Stimulated activated CD4-positive, alpha-beta T cell treated with anti-CD3 and anti-CD28 coated beads, Interleukin-15, amount 100 ng/mL, for 48 hours (primary cell): ENCODE measurements around the gene SLC26A1.

Experiments used
- DNase-seq, 2 donors: peaks; one replicate each; pipeline ENCODE4 v3.0.0-alpha.2; 2020; ENCODE audit warnings: low read depth in 2 of 2

Gene SLC26A1

DNA sequence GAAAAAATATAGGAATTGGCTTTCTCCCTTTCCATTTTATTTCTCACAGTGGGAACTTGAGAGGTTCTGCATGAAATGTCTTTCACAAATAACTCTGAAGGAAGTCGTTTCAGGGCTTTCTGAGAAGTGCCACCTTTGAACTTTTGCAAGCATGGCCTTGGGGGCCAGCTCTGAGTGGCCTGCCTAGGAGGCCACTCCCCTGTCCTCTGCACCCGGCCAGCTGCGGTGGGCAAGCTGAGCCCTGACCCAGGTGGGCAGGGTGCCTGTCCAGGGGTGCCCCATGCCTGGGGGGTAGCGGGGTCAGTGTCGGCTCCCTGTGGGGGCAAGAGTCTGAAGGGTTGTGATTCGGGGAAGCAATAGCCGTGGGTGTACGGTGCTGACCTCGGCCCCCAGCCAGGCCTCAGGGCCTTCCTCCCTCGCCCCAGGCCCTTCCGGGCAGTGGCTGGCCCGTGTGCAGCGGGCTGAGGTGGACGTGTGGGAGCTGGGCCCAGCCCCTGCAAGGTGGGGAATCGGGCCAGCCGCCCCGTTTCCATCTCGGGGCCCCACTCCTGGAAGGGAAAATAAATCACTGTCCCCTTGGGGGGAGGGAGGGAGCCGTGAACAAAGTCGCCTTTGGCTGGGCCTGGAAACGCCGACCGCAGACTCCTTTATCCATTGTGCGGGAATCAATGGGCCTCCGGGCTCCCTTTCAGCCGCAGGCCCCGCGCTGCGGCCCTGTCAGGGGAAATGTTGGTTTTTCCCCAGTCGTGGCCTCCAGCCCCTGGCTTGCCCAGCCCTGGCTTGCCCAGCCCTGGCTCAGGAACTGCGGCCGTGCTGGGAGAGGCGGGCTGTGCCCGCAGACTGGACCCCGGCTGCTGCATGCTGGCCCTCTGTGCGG is 21.3 kb upstream of the SLC26A1 start:
- no peak for DNase-seq

DNA sequence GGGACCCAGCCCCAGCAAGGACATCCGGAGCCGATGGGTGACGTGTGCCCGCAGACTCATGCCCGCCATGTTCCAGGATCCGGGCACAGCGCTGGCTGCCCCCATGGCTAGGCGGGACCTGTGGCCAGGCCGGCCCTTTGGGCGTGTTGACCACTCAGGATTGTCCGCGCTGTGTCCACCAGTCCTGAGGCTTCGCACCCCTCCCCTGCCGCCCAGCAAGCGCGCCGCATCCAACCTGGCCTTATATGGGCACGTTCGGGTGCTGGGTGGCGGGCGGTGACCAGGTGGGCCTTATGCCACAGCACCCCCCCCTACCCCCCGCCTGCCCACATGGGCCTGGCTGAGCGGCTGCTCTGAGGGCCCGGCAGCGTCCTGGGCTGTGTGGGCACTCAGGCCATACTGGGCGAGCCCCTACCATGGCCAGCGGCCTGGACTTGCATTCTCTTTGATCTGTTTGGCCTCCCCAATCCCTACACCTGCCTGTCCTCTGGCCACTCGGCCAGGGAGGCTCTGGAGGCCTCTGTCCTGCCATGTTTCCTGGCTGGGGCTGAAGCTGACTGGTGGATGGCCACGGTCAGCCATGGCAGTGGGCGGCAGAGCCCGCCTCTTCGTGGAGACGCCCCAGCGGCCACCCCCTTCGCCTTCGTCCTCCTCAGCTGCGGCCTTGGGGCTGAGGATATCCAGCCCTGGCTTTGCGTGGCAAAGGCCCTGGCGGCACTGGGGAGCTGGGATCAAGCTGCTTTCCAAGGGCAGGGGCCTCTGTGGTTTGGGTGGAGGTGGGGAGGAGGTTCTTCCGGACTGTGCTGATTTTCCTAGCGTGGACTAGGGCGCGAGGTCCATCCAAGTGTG is 20.2 kb upstream of the SLC26A1 start:
- DNase-seq, result no peak

DNA sequence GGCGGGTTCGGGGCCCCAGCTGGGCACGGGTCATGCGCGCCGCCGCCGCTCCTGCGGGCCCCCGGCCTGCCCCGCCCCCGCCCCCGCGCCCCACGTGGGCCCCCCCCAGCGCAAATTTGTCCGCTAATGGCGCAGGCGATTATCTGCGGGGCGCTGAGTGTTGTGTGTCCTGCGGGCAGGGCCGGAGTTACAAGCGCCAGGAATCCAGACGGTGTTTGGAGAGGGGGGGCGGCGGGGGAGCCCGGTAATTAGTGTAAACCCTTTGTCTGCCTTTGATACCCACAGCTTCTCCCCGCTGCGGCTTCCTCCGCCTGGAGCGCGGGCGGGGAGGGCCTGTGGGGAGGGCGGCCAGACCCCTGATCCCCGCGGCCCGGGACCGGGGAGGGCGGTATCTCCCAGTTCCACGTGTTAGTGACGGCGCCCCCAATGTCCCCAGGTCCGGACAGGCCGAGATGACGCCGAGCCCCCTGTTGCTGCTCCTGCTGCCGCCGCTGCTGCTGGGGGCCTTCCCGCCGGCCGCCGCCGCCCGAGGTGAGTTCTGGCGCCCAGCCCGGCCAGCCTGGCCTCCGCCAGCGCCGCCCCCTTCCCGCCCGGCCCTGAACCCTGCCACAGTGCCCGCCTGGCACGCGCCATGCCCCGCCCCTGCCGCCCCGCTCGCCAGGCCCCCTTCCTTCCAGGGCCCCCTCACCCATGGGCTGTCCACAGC is 19.0 kb upstream of the SLC26A1 start:
- DNase-seq, result peak in 1 of 2 donors; percentile 14

DNA sequence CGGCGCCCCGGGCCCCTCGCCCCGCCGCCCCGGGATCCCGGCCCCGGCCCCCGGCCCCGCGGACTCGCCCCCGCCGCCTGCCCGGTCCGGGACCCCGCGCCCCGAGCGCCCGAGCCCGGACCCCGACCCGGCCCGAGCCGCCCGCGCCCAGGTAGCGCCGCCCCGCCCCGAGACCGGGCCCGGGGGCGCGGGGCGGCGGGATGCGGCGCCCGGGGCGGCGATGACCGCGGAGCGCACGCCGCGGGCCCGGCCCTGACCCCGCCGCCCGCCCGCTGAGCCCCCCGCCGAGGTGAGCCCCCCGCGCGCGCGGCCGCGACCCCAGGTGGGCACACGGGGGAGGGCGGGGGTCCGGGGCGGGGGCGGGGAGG is 18.4 kb upstream of the SLC26A1 start:
- DNase-seq, result no peak

DNA sequence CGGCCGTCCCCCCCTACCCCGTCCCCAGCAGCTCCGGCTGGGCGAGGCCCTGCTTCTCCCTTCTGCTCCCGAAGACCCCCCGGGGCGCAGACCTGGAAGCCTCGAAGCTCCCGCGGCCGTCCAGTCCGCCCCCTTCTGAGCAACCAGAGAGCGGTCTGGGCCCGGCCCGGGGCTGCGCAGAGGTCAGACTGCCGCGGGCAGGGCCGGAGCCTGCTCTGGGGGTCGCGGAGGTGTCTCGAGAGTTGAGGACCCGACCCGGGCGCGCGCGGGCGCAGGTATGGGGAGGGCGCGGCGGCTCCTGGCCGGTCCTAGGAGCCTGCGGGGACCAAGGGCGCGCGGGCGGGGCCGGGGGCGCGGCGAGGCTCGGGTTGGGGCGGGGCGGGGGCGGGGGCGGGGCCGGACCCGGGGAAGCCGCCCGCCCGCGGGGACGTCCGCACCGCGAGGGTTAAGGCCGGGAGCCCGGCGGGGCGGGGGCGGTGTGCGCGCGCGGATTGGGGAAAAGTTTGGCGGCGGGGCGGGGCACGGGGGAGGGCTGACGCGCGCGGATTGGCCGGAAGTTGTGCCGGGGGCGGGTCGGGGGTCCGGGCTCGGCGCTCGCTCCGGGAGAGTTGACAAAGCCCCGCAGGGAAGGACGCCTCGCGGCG is 17.9 kb upstream of the SLC26A1 start, which contains the start of gene FGFRL1:
Gene FGFRL1 (plus strand): TSS at position 605 of the 644 bp plus-strand sequence. CDS start 860 bp downstream, outside the sequence.
- DNase-seq, result peak; percentile 79 to 93

DNA sequence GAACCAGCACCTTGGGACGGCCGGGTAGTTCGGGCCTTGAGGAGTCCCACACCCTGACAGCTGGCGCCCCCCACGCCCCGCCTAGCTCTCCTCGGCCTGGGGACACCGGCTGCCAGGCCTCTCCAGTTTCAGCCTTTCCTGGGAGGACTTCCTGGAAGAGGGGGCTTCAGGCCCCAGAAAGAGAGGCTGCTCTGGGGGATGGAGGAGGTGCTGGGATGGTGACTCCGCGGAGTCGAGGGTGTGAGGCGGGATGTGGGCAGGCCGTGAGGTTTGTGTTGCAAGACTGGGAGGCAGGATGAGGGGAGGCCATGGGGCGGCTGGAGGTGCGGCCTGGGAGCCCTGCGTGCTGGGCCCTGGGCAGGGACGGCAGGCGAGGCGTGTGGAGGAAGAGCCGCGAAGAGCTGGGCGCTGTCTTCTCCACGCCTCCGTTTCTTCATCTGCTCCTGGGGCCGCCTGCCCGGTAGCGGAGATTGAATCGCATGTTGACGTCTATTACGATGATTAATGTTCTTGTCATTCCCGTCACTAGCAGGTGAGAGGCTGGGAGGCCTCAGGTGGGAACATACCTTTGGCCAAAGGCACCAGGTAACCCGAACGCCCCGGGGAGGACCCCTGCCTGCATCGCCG is 17.3 kb upstream of the SLC26A1 start:
- peak; percentile 68 to 69 for DNase-seq

DNA sequence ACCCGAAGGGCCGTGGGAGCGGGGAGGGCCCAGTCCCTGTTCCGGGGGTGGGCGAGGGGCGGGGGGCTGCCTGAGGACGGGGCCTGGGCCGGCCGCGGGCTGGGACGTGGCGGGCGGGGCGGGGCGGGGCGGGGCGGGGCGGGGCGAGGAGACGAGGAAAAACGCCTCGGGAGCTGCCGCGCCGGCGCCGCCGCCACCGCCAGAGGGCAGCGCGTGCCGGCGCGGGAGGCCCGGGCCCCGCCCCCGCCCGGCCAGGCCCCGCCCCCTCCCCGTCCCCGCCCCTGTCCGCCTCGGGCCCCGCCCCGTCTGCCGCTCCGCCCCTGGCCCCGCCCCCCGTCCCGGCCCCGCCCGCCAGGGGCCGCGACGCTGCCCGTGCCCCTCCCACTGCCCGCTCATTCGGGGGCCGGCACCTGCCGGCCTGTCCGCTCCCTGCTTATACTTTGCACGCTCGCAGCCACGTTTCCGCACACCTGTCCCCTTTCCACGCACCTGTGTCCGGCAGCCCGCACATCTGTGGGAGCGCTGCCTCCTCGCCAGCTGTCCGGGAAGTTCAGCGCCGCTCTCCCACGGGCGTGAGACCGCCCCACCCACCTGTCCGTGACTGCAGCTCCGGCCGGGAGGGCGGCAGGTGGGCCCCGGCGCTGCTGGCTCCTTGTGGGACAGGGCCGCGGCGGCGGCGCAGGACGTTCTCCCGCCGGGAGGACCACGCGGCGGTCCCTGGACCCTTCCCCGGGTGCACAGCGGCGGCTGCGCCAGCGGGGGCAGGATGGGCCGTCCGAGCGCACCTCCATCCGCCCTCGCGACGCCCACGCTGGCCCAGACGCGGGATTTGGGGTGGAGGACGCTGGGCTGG is 16.6 kb upstream of the SLC26A1 start:
- peak; percentile 52 to 59 for DNase-seq

DNA sequence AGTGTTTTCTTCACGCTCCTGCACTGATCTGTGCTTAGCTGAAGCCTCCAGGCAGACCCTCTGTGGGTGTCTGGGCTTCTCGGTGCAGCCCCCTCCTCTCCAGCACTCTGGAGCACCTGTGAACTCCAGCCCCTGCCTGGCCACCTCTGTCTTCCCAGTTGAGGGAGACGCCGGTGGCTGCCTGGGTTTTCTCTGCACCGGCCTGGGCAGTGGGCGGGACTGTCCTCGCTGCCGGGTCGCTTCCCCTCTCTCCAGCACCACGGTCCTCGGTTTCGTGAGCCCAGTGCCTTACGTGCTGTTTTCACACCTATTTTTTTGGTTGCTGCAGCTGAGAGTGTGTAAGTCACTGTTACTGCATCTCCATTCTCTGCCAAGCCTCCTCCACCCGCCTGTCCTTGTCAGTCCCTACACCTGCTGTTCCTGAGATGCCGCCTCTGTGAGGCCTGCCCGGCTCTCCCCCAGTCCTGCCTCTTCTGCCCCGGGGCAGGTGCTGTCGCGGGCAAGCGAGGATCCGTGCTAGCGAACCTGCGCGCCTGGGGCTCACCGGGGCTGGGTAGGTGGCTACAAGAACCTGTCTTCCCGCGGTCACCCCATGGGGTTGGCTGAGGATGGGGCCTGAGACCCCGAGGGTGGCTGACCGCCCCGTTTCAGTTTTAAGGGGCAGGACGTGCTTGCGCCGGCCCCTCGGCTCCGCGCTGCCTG is 15.8 kb upstream of the SLC26A1 start:
- peak in 1 of 2 donors; percentile 19 for DNase-seq

DNA sequence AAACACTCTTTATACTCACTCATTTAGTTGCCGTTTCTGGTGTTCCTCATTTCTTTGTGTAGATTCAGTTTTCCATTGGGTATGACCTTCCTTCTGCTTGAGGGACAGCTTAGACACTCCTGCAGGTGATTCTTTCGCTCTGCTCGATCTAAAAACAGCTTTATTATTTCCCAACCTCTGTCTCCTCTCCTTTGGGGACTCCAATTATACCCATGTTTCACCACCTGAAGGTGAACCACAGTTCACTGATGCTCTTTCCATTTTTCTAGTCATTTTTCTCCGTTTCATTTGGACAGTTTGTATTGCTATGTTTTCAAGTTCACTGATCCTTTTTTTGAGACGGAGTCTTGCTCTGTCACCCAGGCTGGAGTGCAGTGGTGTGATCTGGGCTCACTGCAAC is 13.7 kb upstream of the SLC26A1 start:
- no peak for DNase-seq

DNA sequence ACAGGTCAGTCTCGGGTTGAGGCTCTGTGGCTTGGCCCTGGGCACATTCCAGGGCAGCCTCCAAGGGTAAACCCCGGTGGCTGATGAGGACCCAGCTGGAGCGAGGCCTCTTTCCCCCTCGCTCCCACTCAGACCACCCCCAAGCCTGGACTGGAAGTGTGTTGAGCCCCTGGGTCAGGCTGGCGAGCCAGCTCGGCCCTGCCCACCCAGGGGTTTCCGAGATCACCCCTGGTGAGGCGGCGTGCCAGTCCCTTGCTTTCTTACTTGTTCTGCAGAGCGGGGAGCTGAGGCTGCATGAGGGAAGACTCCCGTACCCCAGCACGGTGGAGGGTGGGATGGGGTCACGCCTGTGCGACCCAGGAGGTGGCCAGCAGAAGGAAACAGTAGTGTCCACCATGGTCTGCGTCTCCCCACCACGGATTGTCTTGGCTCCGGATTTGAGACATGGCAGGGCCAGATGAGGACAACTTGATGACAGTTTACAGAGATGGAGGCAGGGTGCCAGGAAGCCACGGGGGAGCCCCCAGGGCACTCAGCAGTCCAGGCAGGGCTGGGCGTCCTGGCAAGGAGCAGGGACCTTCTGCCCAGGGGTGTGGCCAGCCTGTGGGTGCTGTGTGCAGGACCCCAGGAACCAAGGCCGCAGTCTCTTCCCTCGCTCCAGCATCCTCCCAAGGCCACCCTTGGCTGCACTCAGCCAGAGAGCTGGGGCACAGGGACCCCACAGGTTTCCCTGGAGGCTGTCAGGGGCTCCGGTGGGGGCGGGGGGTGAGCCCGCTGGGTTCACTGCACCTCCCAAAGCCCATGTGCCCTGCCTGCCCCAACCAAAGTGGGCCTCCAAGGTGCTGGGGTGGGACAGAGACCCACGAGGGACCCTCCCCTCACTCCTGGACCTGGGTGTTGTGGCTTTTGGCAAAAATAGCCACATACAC is 11.6 kb upstream of the SLC26A1 start:
- DNase-seq, result no peak

DNA sequence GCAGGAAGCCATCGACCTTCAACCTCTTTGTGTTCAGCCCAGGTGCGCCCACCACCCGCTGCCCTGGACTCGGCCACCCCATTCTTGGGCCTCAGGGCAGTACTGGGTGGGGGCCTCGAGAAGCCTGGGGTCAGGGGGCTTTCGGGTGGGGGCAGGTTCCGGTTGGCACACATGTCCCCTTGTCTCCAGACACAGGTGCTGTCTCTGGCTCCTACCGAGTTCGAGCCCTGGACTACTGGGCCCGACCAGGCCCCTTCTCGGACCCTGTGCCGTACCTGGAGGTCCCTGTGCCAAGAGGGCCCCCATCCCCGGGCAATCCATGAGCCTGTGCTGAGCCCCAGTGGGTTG is 10.8 kb upstream of the SLC26A1 start:
- DNase-seq, result no peak

DNA sequence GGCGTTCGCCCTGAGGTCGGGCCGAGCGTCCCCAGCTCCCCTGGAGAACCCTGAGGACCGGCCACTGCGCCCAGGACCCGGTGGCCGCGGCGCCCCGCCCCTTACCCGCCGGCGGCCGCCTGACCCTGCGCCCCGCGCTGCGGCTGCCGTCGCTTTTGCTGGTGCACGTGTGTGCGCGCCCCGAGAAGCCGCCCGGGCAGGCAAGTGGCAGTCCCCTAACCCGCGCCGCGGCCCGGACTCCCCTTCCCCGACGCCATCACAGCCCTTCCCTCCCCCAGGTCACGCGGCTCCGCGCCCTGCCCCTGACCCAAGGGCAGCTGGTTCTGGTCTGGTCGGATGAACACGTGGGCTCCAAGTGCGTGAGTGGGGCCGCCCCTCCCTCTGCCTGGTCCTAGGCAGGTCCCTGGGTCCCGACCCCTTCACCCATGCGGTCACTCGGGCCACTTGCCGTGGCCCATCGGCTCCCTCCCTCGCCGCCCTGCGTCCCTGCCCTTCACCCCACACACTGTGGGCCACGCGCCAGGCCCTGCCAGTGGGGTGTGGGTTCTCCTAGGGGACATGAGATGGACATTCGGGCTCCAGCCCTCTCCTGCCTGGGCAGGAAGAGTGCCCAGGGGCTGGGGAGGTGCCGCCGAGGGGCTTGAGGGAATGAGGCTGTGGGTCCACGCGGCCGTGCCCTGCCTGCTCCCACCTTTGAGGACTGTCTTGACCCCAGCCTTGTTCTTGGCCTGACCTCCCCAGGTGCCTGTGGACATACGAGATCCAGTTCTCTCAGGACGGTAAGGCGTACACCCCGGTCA is 10.3 kb upstream of the SLC26A1 start:
- no peak for DNase-seq

DNA sequence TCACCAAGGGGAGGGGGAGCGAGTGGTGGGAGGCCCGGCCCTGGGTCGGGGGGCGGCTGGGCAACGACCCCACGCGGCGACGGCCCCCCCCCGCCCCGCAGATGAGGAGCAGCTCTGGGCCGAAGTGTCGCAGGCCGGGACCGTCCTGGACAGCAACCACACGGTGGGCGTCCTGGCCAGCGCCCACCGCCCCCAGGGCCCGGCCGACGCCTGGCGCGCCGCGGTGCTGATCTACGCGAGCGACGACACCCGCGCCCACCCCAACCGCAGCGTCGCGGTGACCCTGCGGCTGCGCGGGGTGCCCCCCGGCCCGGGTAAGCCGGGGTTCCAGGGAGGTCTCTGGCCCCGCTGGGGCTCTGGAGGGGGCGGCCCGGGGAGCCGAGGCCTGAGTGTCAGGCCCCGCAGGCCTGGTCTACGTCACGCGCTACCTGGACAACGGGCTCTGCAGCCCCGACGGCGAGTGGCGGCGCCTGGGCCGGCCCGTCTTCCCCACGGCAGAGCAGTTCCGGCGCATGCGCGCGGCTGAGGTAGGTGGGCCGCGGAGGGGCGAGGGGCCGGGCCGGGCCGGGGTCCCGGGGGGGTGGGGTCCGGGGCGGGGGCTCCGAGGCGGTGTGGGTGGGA is 9.5 kb upstream of the SLC26A1 start:
- no peak for DNase-seq

DNA sequence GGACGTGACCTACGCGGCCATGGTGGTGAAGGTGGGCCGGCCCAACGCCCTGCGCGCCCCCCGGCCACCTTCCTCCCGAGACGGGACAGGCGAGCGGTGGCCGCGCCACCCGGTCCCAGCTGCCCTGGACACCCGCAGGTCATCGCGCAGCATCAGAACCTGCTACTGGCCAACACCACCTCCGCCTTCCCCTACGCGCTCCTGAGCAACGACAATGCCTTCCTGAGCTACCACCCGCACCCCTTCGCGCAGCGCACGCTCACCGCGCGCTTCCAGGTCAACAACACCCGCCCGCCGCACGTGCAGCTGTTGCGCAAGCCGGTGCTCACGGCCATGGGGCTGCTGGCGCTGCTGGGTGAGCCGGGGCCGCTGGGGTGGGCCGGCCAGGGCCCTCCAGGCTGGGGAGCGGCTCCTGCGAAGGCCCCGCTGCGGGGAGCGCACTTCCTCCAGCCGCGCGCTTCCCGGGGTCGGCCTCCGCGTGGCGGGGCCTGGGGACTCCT is 9.0 kb upstream of the SLC26A1 start:
- DNase-seq, result no peak

DNA sequence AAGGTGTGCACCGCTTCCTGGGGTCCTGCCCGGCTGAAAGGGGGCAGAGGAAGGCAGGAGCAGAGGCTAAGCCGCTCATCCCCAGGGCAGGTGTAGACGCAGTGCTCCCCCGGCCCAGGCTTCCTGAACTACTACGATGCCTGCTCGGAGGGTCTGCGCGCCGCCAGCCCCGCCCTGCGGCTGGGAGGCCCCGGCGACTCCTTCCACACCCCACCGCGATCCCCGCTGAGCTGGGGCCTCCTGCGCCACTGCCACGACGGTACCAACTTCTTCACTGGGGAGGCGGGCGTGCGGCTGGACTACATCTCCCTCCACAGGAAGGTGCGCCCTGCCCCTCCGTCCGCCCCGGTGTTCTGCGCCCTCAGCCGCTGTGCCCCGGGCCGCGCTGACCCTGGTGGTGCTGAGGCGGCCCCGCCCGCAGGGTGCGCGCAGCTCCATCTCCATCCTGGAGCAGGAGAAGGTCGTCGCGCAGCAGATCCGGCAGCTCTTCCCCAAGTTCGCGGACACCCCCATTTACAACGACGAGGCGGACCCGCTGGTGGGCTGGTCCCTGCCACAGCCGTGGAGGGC is 8.4 kb upstream of the SLC26A1 start:
- DNase-seq, result no peak

DNA sequence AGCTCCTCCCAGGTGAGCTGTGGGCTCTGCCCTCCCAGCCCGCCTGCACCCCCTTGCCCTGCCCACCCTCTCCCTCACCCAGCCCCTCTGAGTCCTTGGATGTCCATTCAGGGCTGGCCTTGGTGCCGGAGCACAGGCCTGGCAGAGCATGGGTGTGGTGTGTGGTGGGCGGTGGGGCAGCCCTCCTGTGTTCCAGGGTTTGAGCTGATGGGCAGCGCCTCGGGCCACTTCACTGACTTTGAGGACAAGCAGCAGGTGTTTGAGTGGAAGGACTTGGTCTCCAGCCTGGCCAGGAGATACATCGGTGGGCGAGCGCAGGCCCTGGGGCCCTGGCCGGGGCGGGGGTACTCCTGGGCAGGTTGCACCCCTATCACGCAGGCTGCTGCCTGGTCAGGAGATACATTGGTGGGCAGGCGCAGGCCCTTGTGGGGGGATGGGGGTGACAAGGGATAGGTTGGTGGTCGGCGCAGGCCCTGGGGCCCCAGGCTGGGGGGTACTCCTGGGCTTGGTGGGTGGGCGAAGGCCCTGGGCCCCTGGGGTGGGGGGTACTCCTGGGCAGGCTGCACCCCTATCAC is 7.6 kb upstream of the SLC26A1 start:
- DNase-seq, result no peak
